GM12865 (cell line): ENCODE data around the gene COX11.

Source experiments
- DNase-seq: peaks from one replicate; pipeline ENCODE4 v3.0.0; 2010; ENCODE audit warnings: low read depth
- H3K4me3 ChIP-seq: 2 replicates; pipeline ENCODE4 v1.5.1; 2011; ENCODE audit warnings: mild to moderate bottlenecking, low read depth, low read length, control low read depth
- CTCF ChIP-seq: IDR thresholded peaks from 2 replicates; pipeline ENCODE4 v1.5.1; 2011; ENCODE audit warnings: low read length, control low read depth, low read depth, inconsistent platforms; ENCODE audit not compliant: insufficient read depth; ENCODE audit errors: missing control alignments

COX11 gene

GRCh38 chr17:54991567-54991966 is 23.1 kb upstream of the COX11 start:
- DNase-seq = no peak
- TF ChIP-seq CTCF = no peak

GRCh38 chr17:54990118-54990517 is 21.7 kb upstream of the COX11 start:
- no peak overlapping the region for H3K4me3 ChIP-seq
- no peak for TF ChIP-seq CTCF
- no peak for DNase-seq

More at GRCh38 chr17:54991567-54991966, 23.1 kb upstream of the COX11 start:
- H3K4me3 ChIP-seq = no peak overlapping the region

- DNase-seq = no peak
- no peak overlapping the region for H3K4me3 ChIP-seq
- TF ChIP-seq CTCF = no peak
Observed at GRCh38 chr17:54985476-54985875, 17.0 kb upstream of the COX11 start.

- no peak overlapping the region for H3K4me3 ChIP-seq
- DNase-seq = peak; percentile 17
- TF ChIP-seq CTCF = no peak
Observed at GRCh38 chr17:54983260-54983659, 14.8 kb upstream of the COX11 start.

- TF ChIP-seq CTCF = no peak
- H3K4me3 ChIP-seq = no peak overlapping the region
- no peak for DNase-seq
Observed at GRCh38 chr17:54982399-54982798, 13.9 kb upstream of the COX11 start.

GRCh38 chr17:54980375-54980774 is 11.9 kb upstream of the COX11 start:
- no peak for DNase-seq
- TF ChIP-seq CTCF = no peak
- H3K4me3 ChIP-seq = no peak overlapping the region

- no peak for TF ChIP-seq CTCF
- no peak overlapping the region for H3K4me3 ChIP-seq
- no peak for DNase-seq
Observed at GRCh38 chr17:54979657-54980056, 11.2 kb upstream of the COX11 start.
